CD4-positive, alpha-beta T cell treated with Interferon gamma for 1 hour (primary cell): ENCODE data around the gene FAM120B.
"Not testable (repeated sequence)": the region's sequence is repeated elsewhere in the genome, so short reads cannot be mapped to it uniquely, and the experiment has no call there.

ENCODE experiments used
- DNase-seq: peaks from one replicate; pipeline ENCODE4 v3.0.0-alpha.2; 2020

Gene FAM120B

GRCh38 chr6:170398743-170399369, 92.3 kb downstream of the FAM120B start:
- DNase-seq = not testable (repeated sequence)

GRCh38 chr6:170399955-170400558, 93.5 kb downstream of the FAM120B start:
- not testable (repeated sequence) for DNase-seq

GRCh38 chr6:170402318-170403040, 95.9 kb downstream of the FAM120B start:
- DNase-seq = no peak

- no peak for DNase-seq
Measured at GRCh38 chr6:170403451-170403850, 96.9 kb downstream of the FAM120B start.

GRCh38 chr6:170404036-170404435, 97.5 kb downstream of the FAM120B start:
- DNase-seq = no peak

GRCh38 chr6:170404697-170405096, 98.1 kb downstream of the FAM120B start:
- DNase-seq = no peak

- no peak for DNase-seq
Measured at GRCh38 chr6:170405311-170405975, 98.9 kb downstream of the FAM120B start.

- no peak for DNase-seq
Measured at GRCh38 chr6:170407200-170407599, 100.6 kb downstream of the FAM120B start.

GRCh38 chr6:170407932-170408331, 101.4 kb downstream of the FAM120B start:
- DNase-seq = no peak

GRCh38 chr6:170409746-170410145, 103.2 kb downstream of the FAM120B start:
- not testable (repeated sequence) for DNase-seq

GRCh38 chr6:170410241-170410640, 103.7 kb downstream of the FAM120B start:
- DNase-seq = no peak

- no peak for DNase-seq
Measured at GRCh38 chr6:170415318-170415717, 108.8 kb downstream of the FAM120B start.

- no peak for DNase-seq
Measured at GRCh38 chr6:170416303-170416702, 109.7 kb downstream of the FAM120B start.

GRCh38 chr6:170416959-170417606, 110.5 kb downstream of the FAM120B start:
- DNase-seq = no peak

- DNase-seq = no peak
Measured at GRCh38 chr6:170417881-170418280, 111.3 kb downstream of the FAM120B start.

GRCh38 chr6:170420283-170420682, 113.7 kb downstream of the FAM120B start:
- DNase-seq = no peak

GRCh38 chr6:170420791-170421776, 114.5 kb downstream of the FAM120B start:
- DNase-seq = no peak

GRCh38 chr6:170421921-170422320, 115.4 kb downstream of the FAM120B start:
- DNase-seq = no peak

GRCh38 chr6:170423030-170423429, 116.5 kb downstream of the FAM120B start:
- DNase-seq = no peak

- no peak for DNase-seq
Measured at GRCh38 chr6:170423814-170424603, 117.5 kb downstream of the FAM120B start.

GRCh38 chr6:170424604-170425126, 118.1 kb downstream of the FAM120B start:
- DNase-seq = no peak
